AG04450 (cell line): Measurements from ENCODE around the gene KIF22. TPM values are rescaled to one million over a fixed set of nuclear protein-coding genes. Genes with fewer than 3 reads are reported as not detected.

Experiments used
- CTCF ChIA-PET: fragments of 300-600, 350-600 bp; formaldehyde crosslinking; extraction: SDS; loops from one replicate; lab custom pipeline; 2022; ENCODE audit warnings: antibody characterized with exemption, inconsistent platforms; lab: Charles Lee
- POLR2A ChIA-PET: fragments of 350-600 bp; formaldehyde crosslinking; extraction: SDS; loops from one replicate; lab custom pipeline; 2021; ENCODE audit warnings: antibody characterized with exemption, inconsistent platforms; lab: Yijun Ruan, JAX
- DNase-seq: peaks from one replicate; pipeline ENCODE4 v3.0.0-alpha.2; 2011; ENCODE audit warnings: low read depth, low spot score
- H3K27ac ChIP-seq: one replicate; pipeline ENCODE4 v1.5.1; 2012; ENCODE audit warnings: low read depth, low read length, control low read depth
- H3K27me3 ChIP-seq: one replicate; pipeline ENCODE4 v1.6.0; 2012; ENCODE audit warnings: low read length; ENCODE audit not compliant: control insufficient read depth, insufficient read depth
- H3K4me3 ChIP-seq: 2 replicates; pipeline ENCODE4 v1.5.1; 2011; ENCODE audit warnings: mild to moderate bottlenecking, low read depth, low read length, control low read depth
- H3K9me3 ChIP-seq: 2 replicates; pipeline ENCODE4 v1.5.1; 2012; ENCODE audit warnings: low read length; ENCODE audit not compliant: control insufficient read depth, insufficient read depth
- polyA plus RNA-seq: library from polyadenylated mRNA; depleted of rRNA; stranded (reverse); fragments of >200 nt; gene quantifications from 2 replicates; pipeline ENCODE4 v1.2.3, GENCODE V29; 2011
- TF ChIP-seq, protein P1 (sequence below): IDR thresholded peaks from 2 replicates; pipeline ENCODE4 v1.5.1; 2011; ENCODE audit warnings: low read depth, low read length, control low read depth, inconsistent platforms

Gene KIF22
- polyA plus RNA-seq, 1 experiment, result 14.1 TPM

GRCh38 chr16:29848420-29849297 is 58.1 kb downstream of the KIF22 start:
- DNase-seq, result no peak
- ChIA-PET CTCF (interaction anchor here (0.6 to 2.9 kb wide), 45 partner anchors 10 to 755 kb away, joined by 3 to 45 read pairs (median 5); partner anchors contain the start of genes ASPHD1, C16orf92, CDIPT and INO80E), POLR2A (interaction anchor here (0.7 to 1.2 kb wide), 4 partner anchors 16 to 41 kb away, joined by 3 to 10 read pairs (median 6); partner anchors contain the start of gene PAGR1)
- TF ChIP-seq, protein P1, sequence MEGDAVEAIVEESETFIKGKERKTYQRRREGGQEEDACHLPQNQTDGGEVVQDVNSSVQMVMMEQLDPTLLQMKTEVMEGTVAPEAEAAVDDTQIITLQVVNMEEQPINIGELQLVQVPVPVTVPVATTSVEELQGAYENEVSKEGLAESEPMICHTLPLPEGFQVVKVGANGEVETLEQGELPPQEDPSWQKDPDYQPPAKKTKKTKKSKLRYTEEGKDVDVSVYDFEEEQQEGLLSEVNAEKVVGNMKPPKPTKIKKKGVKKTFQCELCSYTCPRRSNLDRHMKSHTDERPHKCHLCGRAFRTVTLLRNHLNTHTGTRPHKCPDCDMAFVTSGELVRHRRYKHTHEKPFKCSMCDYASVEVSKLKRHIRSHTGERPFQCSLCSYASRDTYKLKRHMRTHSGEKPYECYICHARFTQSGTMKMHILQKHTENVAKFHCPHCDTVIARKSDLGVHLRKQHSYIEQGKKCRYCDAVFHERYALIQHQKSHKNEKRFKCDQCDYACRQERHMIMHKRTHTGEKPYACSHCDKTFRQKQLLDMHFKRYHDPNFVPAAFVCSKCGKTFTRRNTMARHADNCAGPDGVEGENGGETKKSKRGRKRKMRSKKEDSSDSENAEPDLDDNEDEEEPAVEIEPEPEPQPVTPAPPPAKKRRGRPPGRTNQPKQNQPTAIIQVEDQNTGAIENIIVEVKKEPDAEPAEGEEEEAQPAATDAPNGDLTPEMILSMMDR, result peak; percentile 92
- no peaks in the 10 kb centered on the region for H3K9me3 ChIP-seq
- H3K27me3 ChIP-seq, result no peaks in the 10 kb centered on the region
- H3K4me3 ChIP-seq, result no peak overlapping the region
- no peak overlapping the region for H3K27ac ChIP-seq

DNA sequence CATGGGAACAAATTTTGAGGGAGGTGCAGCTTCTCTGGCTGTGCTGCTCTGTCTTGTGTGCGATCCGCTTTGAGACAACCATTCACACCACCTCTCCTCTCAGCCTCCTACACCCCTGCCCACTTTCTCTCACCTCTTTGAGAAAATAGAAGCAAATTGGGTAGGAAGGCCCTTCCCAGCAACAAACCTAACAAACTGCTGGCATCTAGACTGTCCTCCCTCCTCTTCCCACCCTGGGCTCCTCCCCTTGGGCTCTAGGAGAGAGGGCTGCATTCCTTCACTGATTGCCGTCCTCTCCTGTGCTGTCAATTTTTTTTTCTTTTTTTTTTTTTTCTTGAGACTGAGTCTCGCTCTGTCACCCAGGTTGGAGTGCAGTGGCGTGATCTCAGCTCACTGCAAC is 59.0 kb downstream of the KIF22 start:
- H3K27me3 ChIP-seq, result no peaks in the 10 kb centered on the region
- TF ChIP-seq, protein P1, result no peak
- ChIA-PET POLR2A (no interaction called here), CTCF (interaction anchor here (0.7 to 2.9 kb wide), 18 partner anchors 9 to 163 kb away, joined by 3 to 45 read pairs (median 8); partner anchors contain the start of genes ASPHD1, MAZ, MVP and PAGR1)
- H3K9me3 ChIP-seq, result no peaks in the 10 kb centered on the region
- no peak overlapping the region for H3K4me3 ChIP-seq
- no peak overlapping the region for H3K27ac ChIP-seq
- no peak for DNase-seq

GRCh38 chr16:29850998-29851397 is 60.4 kb downstream of the KIF22 start:
- ChIA-PET POLR2A (no interaction called here), CTCF (interaction anchor here (1.3 to 1.4 kb wide), 2 partner anchors 44 to 150 kb away, joined by 6 to 10 read pairs; no protein-coding TSS in a partner anchor)
- Histone ChIP-seq H3K9me3 (no peaks in the 10 kb centered on the region), H3K4me3 (no peak overlapping the region), H3K27ac (no peak overlapping the region), H3K27me3 (no peaks in the 10 kb centered on the region)
- no peak for DNase-seq
- TF ChIP-seq, protein P1, result no peak

GRCh38 chr16:29852654-29853053 is 62.1 kb downstream of the KIF22 start:
- Histone ChIP-seq H3K4me3 (no peak overlapping the region), H3K27me3 (no peaks in the 10 kb centered on the region), H3K9me3 (no peaks in the 10 kb centered on the region), H3K27ac (peak overlapping the region; percentile 39)
- no peak for DNase-seq
- ChIA-PET POLR2A (interaction anchor here (1.1 kb wide), 1 partner anchor 11 kb away, joined by 4 read pairs; no protein-coding TSS in a partner anchor), CTCF (no interaction called here)
- TF ChIP-seq, protein P1, result no peak
